Measurements from ENCODE around the gene FAM110A. TPM values are rescaled to one million over a fixed set of nuclear protein-coding genes. Genes with fewer than 3 reads are reported as not detected.

The FAM110A gene
- total and polyA plus RNA-seq, 9 of the 15 experiments (the other 6 are each of a cell fraction or from before 2014, with no cell fraction given), result 0.73 to 15.5 (median 3.6) TPM

GRCh38 chr20:815914-816606, 17.5 kb upstream of the FAM110A start:
- Histone ChIP-seq H3K79me2 (ENCODE audit: control insufficient read depth, insufficient read depth, low read length) (no peaks in the 10 kb centered on the region), H3K9ac (ENCODE audit: insufficient read depth in 1 of 2, low read depth in 2 of 2, low read length in 2 of 2) (no peak overlapping the region), H3K9me3 (replicated peaks; ENCODE audit: control insufficient read depth, insufficient read depth, low read depth, low read length) (no peaks in the 10 kb centered on the region), H3K4me2 (ENCODE audit: insufficient read depth, low read length) (no peak overlapping the region), H3K4me3 (no peak overlapping the region), H2AFZ (ENCODE audit: low read depth, low read length) (peak overlapping the region; percentile 17; the same call in 1 of the 2 replicates), H3K27me3 (ENCODE audit: control insufficient read depth in 2 of 2, insufficient read depth in 2 of 2, low read length in 2 of 2) (no peaks in the 10 kb centered on the region), H3K27ac (ENCODE audit: extremely low read depth, low read depth, low read length) (no peak overlapping the region), H3K9me1 (ENCODE audit: control insufficient read depth, insufficient read depth, low read length) (no peaks in the 10 kb centered on the region), H3K36me3 (ENCODE audit: control insufficient read depth, insufficient read depth, low read length) (no peaks in the 10 kb centered on the region), H3K4me1 (replicated peaks in 1 of 2; ENCODE audit: control insufficient read depth in 2 of 2, insufficient read depth in 2 of 2, low read length in 2 of 2) (peaks cover 9 to 10% of the 10 kb centered on the region in 2 experiments; a peak in 4 of 5 replicates), H4K20me1 (replicated peaks; ENCODE audit: control insufficient read depth, insufficient read depth, low read length) (no peaks in the 10 kb centered on the region; the same call in 1 of the 2 replicates)
- POLR2A ChIA-PET, result interaction anchor here (0.7 to 1.1 kb wide), 2 partner anchors 11 to 293 kb away, joined by 3 read pairs; no protein-coding TSS in a partner anchor
- no TSS peak for BruUV-seq (replicated peaks)
- ATAC-seq (peak; percentile 57), DNase-seq (ENCODE audit: extremely low read depth in 1 of 4, low spot score in 3 of 4) (peak; percentile 51 to 78 (median 60)), FAIRE-seq (peak; percentile 95)
- CTCF ChIA-PET (ENCODE audit: low intra/inter-chr PET ratio), result interaction anchor here (0.5 to 2.4 kb wide), 12 partner anchors 26 to 688 kb away, joined by 3 to 18 read pairs (median 4); no protein-coding TSS in a partner anchor
- in situ Hi-C loops (cut with MboI) (loop anchor here (5.0 to 10.0 kb wide), 2 partner anchors 296 to 379 kb away; no protein-coding TSS in a partner anchor), intact Hi-C loops (cut with micrococcal nuclease) (loop anchor here (1.0 to 10.0 kb wide), 6 partner anchors 135 to 397 kb away; partner anchors contain the start of gene TMEM74B)
- 19% methylated on average over 11 of the region's 13 CpGs for WGBS (ENCODE audit: insufficient coverage, low coverage, missing lambda C conversion rate)
- TF ChIP-seq KLF1 (tag; IDR thresholded peaks at IDR 0.05), result no peak
- 0 out of 4 replicates have a peak, but pooled peaks of 1 of the 2 experiments have one; percentile 35 for TF ChIP-seq MLLT1 (IDR thresholded peaks at IDR 0.05)
- no peak for TF ChIP-seq MXI1 (IDR thresholded peaks at IDR 0.05; ENCODE audit: low read depth, low read length)
- TF ChIP-seq ZNF280B (CRISPR knock-in tag; IDR thresholded peaks at IDR 0.05), result no peak
- TF ChIP-seq KLF6 (CRISPR knock-in tag; IDR thresholded peaks at IDR 0.05; ENCODE audit: borderline replicate concordance), result no peak
- TF ChIP-seq RBM25 (IDR thresholded peaks at IDR 0.05; ENCODE audit: low read depth, low read length, severe bottlenecking), result no peak
- peak; percentile 79 for TF ChIP-seq DEAF1 (CRISPR knock-in tag; IDR thresholded peaks at IDR 0.05)
- no peak for TF ChIP-seq HSF4 (CRISPR knock-in tag; IDR thresholded peaks at IDR 0.05; ENCODE audit: borderline replicate concordance)
- peak; percentile 76 for TF ChIP-seq ZNF24 (IDR thresholded peaks at IDR 0.05)
- TF ChIP-seq NONO (IDR thresholded peaks at IDR 0.05; ENCODE audit: low read depth in 2 of 2, low read length in 1 of 2), result no peak
- TF ChIP-seq CREB3L1 (IDR thresholded peaks at IDR 0.05; ENCODE audit: borderline replicate concordance, low read depth), result no peak
- TF ChIP-seq ARID2 (IDR thresholded peaks at IDR 0.05), result peak; percentile 82
- no peak for TF ChIP-seq HOMEZ (CRISPR knock-in tag; IDR thresholded peaks at IDR 0.05)
